CD14-positive monocyte (primary cell): Measurements from ENCODE around the gene TTC28. TPM values are rescaled to one million over a fixed set of nuclear protein-coding genes. Genes with fewer than 3 reads are reported as not detected.
A peak's percentile ranks its signal among the peaks of the same experiment; 100 is the strongest.
"Not testable (repeated sequence)": the region's sequence is repeated elsewhere in the genome, so short reads cannot be mapped to it uniquely, and the experiment has no call there.

Experiments
- DNase-seq, 3 donors: peaks; one replicate each; pipeline ENCODE4 v3.0.0-alpha.2; 2011 to 2022
- H2AFZ ChIP-seq: 2 replicates; pipeline ENCODE4 v1.6.0; 2012; ENCODE audit warnings: mild to moderate bottlenecking, low read depth, low read length, inconsistent platforms; ENCODE audit not compliant: insufficient read depth, poor library complexity, severe bottlenecking
- H3K27ac ChIP-seq, 2 donors: 1 replicate in 1 of 2; 2 replicates in 1 of 2; pipeline ENCODE4 v1.5.1; 2012 to 2013; ENCODE audit warnings: low read length in 2 of 2, control low read depth in 1 of 2, inconsistent platforms in 1 of 2, low read depth in 1 of 2, mild to moderate bottlenecking in 1 of 2
- H3K27me3 ChIP-seq, 2 donors: one replicate each; pipeline versions ENCODE4 v1.6.0 to v1.6.1; 2011 to 2013; ENCODE audit warnings: low read length in 2 of 2; ENCODE audit not compliant: control insufficient read depth in 2 of 2, insufficient read depth in 2 of 2
- H3K36me3 ChIP-seq, 2 donors: replicated peaks in 1 of 2; 1 replicate in 1 of 2; 2 replicates in 1 of 2; pipeline versions ENCODE4 v1.5.1 to v1.6.1; 2012 to 2013; ENCODE audit warnings: low read length in 2 of 2, control low read depth in 1 of 2, inconsistent platforms in 1 of 2, mild to moderate bottlenecking in 1 of 2; ENCODE audit not compliant: insufficient read depth in 2 of 2, control insufficient read depth in 1 of 2
- H3K4me1 ChIP-seq, 2 donors: 1 replicate in 1 of 2; 2 replicates in 1 of 2; pipeline versions ENCODE4 v1.5.1 to v1.6.1; 2012 to 2013; ENCODE audit warnings: low read length in 2 of 2, control low read depth in 1 of 2, inconsistent platforms in 1 of 2, mild to moderate bottlenecking in 1 of 2, moderate library complexity in 1 of 2; ENCODE audit not compliant: insufficient read depth in 2 of 2, control insufficient read depth in 1 of 2
- H3K4me2 ChIP-seq: replicated peaks from 2 replicates; pipeline ENCODE3; 2012; ENCODE audit warnings: low read length, moderate library complexity, mild to moderate bottlenecking; ENCODE audit not compliant: poor library complexity, severe bottlenecking; ENCODE audit errors: extremely low read depth
- H3K4me3 ChIP-seq, 3 experiments: fragments of 200-600 bp in 1 of 3; sonication (generic) in 1 of 3; replicated peaks in 1 of 3; 1 replicate in 2 of 3; 2 replicates in 1 of 3; pipeline ENCODE4 v1.5.1; 2011 to 2013; ENCODE audit warnings: low read length in 3 of 3, mild to moderate bottlenecking in 3 of 3, control low read depth in 2 of 3, low read depth in 2 of 3, inconsistent platforms in 1 of 3, moderate library complexity in 1 of 3
- H3K79me2 ChIP-seq: 2 replicates; pipeline ENCODE4 v1.6.0; 2012; ENCODE audit warnings: mild to moderate bottlenecking, control low read depth, inconsistent platforms, low read length, moderate library complexity; ENCODE audit not compliant: insufficient read depth
- H3K9ac ChIP-seq: 2 replicates; pipeline ENCODE4 v1.6.0; 2017; ENCODE audit warnings: low read length, mild to moderate bottlenecking; ENCODE audit not compliant: insufficient read depth, poor library complexity, severe bottlenecking
- H3K9me3 ChIP-seq, 2 donors: replicated peaks in 1 of 2; 1 replicate in 1 of 2; 2 replicates in 1 of 2; pipeline versions ENCODE4 v1.5.1 to v1.6.1; 2012 to 2013; ENCODE audit warnings: low read length in 2 of 2, control low read depth in 1 of 2; ENCODE audit not compliant: control insufficient read depth in 1 of 2, insufficient read depth in 1 of 2
- H4K20me1 ChIP-seq: 2 replicates; pipeline ENCODE4 v1.6.0; 2012; ENCODE audit warnings: mild to moderate bottlenecking, low read length, control low read depth, moderate library complexity; ENCODE audit not compliant: insufficient read depth
- H3K27ac Mint-ChIP-seq, 7 donors: one replicate each; pipeline ENCODE4 v1.8.0; 2020; ENCODE audit warnings: mild to moderate bottlenecking in 7 of 7, mixed read lengths in 7 of 7, moderate library complexity in 6 of 7, inconsistent platforms in 2 of 7
- H3K27me3 Mint-ChIP-seq, 3 donors: one replicate each; pipeline ENCODE4 v1.8.0; 2021 to 2022; ENCODE audit warnings: low read depth in 3 of 3, mild to moderate bottlenecking in 3 of 3, mixed read lengths in 3 of 3, moderate library complexity in 3 of 3, inconsistent platforms in 1 of 3
- H3K36me3 Mint-ChIP-seq, 2 donors: one replicate each; pipeline ENCODE4 v1.8.0; 2020; ENCODE audit warnings: mixed read lengths in 2 of 2, inconsistent platforms in 1 of 2, mild to moderate bottlenecking in 1 of 2
- H3K4me1 Mint-ChIP-seq: one replicate; pipeline ENCODE4 v1.8.0; 2020; ENCODE audit warnings: mild to moderate bottlenecking, mixed read lengths
- H3K4me3 Mint-ChIP-seq, 2 donors: one replicate each; pipeline ENCODE4 v1.8.0; 2020; ENCODE audit warnings: mild to moderate bottlenecking in 2 of 2, mixed read lengths in 2 of 2, moderate library complexity in 1 of 2
- H3K9me3 Mint-ChIP-seq, 7 donors: one replicate each; pipeline ENCODE4 v1.8.0; 2020 to 2022; ENCODE audit warnings: mixed read lengths in 7 of 7, mild to moderate bottlenecking in 6 of 7, moderate library complexity in 6 of 7, inconsistent platforms in 2 of 7
- CTCF ChIP-seq: fragments of 200-600 bp; IDR thresholded peaks from one replicate; pipeline ENCODE4 v1.8.0; 2022; ENCODE audit warnings: antibody characterized with exemption, mild to moderate bottlenecking
- WGBS: methylation state at CpG from one replicate; pipeline ENCODE4 v1.1.5; 2013; ENCODE audit warnings: missing lambda C conversion rate; ENCODE audit not compliant: insufficient coverage; 5-methylcytosine and 5-hydroxymethylcytosine counted together
- intact Hi-C, 2 donors: fragments of 100-400 bp; cut with micrococcal nuclease; formaldehyde crosslinking; loops; one replicate each; pipeline versions ENCODE4 v1.15.0 to v1.15.1; 2023
- polyA plus RNA-seq, 3 donors: library from polyadenylated mRNA; depleted of rRNA in 1 of 3; unstranded in 2 of 3; stranded (reverse) in 1 of 3; fragments of 300-500 nt in 2 of 3; fragments of >200 nt in 1 of 3; fragmentation: Illumina TruSeq in 2 of 3; gene quantifications; 1 replicate in 2 of 3; 2 replicates in 1 of 3; pipeline ENCODE4 v1.2.3, GENCODE V29; 2012 to 2021

Gene TTC28
- polyA plus RNA-seq, 3 donors: 0.24 to 0.61 TPM; not detected in 1

- no peak overlapping the region for H3K4me3 ChIP-seq
- 93% methylated on average over 2 of the region's 2 CpGs for WGBS
- DNase-seq: no peak
- H3K79me2 ChIP-seq: no peaks in the 10 kb centered on the region
- no peaks in the 10 kb centered on the region for H3K36me3 Mint-ChIP-seq
- H3K27me3 ChIP-seq: no peaks in the 10 kb centered on the region
- H3K4me2 ChIP-seq: no peak overlapping the region
- intact Hi-C loops: no loop called here
- H3K9me3 ChIP-seq: no peaks in the 10 kb centered on the region
- TF ChIP-seq CTCF: no peak
- H2AFZ ChIP-seq: no peak overlapping the region
- H3K4me1 Mint-ChIP-seq: peaks cover 6% of the 10 kb centered on the region
- H3K4me1 ChIP-seq: no peaks in the 10 kb centered on the region
- H3K27ac Mint-ChIP-seq: no peak overlapping the region
- no peaks in the 10 kb centered on the region for H3K36me3 ChIP-seq
- peaks cover 0 to 3% (median 0%) of the 10 kb centered on the region in 7 donors for H3K9me3 Mint-ChIP-seq
- no peak overlapping the region for H3K9ac ChIP-seq
- H4K20me1 ChIP-seq: no peaks in the 10 kb centered on the region
- H3K27me3 Mint-ChIP-seq: peaks cover 0 to 2% (median 0%) of the 10 kb centered on the region in 3 donors
- no peak overlapping the region for H3K4me3 Mint-ChIP-seq
- H3K27ac ChIP-seq: no peak overlapping the region
Observed at GRCh38 chr22:28560046-28560742, 119.4 kb downstream of the TTC28 start.

GRCh38 chr22:28557184-28557583 is 122.5 kb downstream of the TTC28 start:
- H3K9me3 ChIP-seq: no peaks in the 10 kb centered on the region
- no peaks in the 10 kb centered on the region for H3K79me2 ChIP-seq
- Mint-ChIP-seq H3K36me3 (no peaks in the 10 kb centered on the region), H3K27me3 (no peaks in the 10 kb centered on the region), H3K4me1 (peaks cover 4% of the 10 kb centered on the region), H3K9me3 (peaks cover 4 to 17% (median 9%) of the 10 kb centered on the region in 7 donors), H3K27ac (no peak overlapping the region), H3K4me3 (no peak overlapping the region)
- no peak overlapping the region for H3K9ac ChIP-seq
- no peak overlapping the region for H3K4me3 ChIP-seq
- H4K20me1 ChIP-seq: no peaks in the 10 kb centered on the region
- TF ChIP-seq CTCF: no peak
- no peak overlapping the region for H3K27ac ChIP-seq
- no peaks in the 10 kb centered on the region for H3K36me3 ChIP-seq
- no peak for DNase-seq
- no peak overlapping the region for H3K4me2 ChIP-seq
- intact Hi-C loops: no loop called here
- H3K4me1 ChIP-seq: no peaks in the 10 kb centered on the region
- no peak overlapping the region for H2AFZ ChIP-seq
- no CpG with 5 or more reads among the region's 1 CpG for whole genome bisulfite sequencing
- no peaks in the 10 kb centered on the region for H3K27me3 ChIP-seq

GRCh38 chr22:28553108-28553866 is 126.4 kb downstream of the TTC28 start:
- H3K9me3 ChIP-seq, H3K4me3 ChIP-seq, intact Hi-C loops, H3K36me3 ChIP-seq, H3K4me3 Mint-ChIP-seq, H3K9ac ChIP-seq, DNase-seq, H3K4me1 ChIP-seq, H3K79me2 ChIP-seq, H3K27me3 Mint-ChIP-seq, H3K36me3 Mint-ChIP-seq, H3K27ac ChIP-seq, H2AFZ ChIP-seq, H4K20me1 ChIP-seq, H3K4me2 ChIP-seq, H3K27me3 ChIP-seq, H3K4me1 Mint-ChIP-seq: not testable (repeated sequence)
- WGBS: 100% methylated on average over 4 of the region's 51 CpGs
- Mint-ChIP-seq H3K9me3 (peaks cover 4 to 17% (median 9%) of the 10 kb centered on the region in 7 donors), H3K27ac (peak overlapping the region in 1 of 7 donors; percentile 64)
